Heart right ventricle (tissue), 16 donors: Measurements from ENCODE around the gene KIAA0825. TPM values are rescaled to one million over a fixed set of nuclear protein-coding genes. Genes with fewer than 3 reads are reported as not detected.

Experiments used
- ATAC-seq, 8 donors: fragments of 200-7000 bp; cut with Tn5 transposase; one replicate each; pipeline ENCODE4 v1.9.1; 2020; ENCODE audit warnings: mild to moderate bottlenecking in 8 of 8, moderate library complexity in 8 of 8, moderate number of reproducible peaks in 1 of 8
- DNase-seq, 2 donors: peaks; one replicate each; pipeline ENCODE4 v3.0.0-alpha.2; 2020
- H3K27ac ChIP-seq, 10 donors: fragments of 200-600 bp; sonication (generic) in 2 of 10; one replicate each; pipeline versions ENCODE4 v1.5.0 to v1.8.0; 2020 to 2022; ENCODE audit warnings: mild to moderate bottlenecking in 3 of 10
- H3K27me3 ChIP-seq, 7 donors: fragments of 200-600 bp; one replicate each; pipeline ENCODE4 v1.8.0; 2021 to 2022; ENCODE audit warnings: mild to moderate bottlenecking in 2 of 7
- H3K36me3 ChIP-seq, 9 donors: fragments of 200-600 bp; sonication (generic) in 1 of 9; one replicate each; pipeline versions ENCODE4 v1.5.0 to v1.8.0; 2020 to 2022; ENCODE audit warnings: mild to moderate bottlenecking in 2 of 9
- H3K4me1 ChIP-seq, 9 donors: fragments of 200-600 bp; sonication (generic) in 1 of 9; one replicate each; pipeline versions ENCODE4 v1.5.0 to v1.8.0; 2020 to 2022; ENCODE audit warnings: mild to moderate bottlenecking in 4 of 9
- H3K4me3 ChIP-seq, 10 donors: fragments of 200-600 bp; sonication (generic) in 2 of 10; one replicate each; pipeline versions ENCODE4 v1.5.0 to v1.8.0; 2020 to 2022; ENCODE audit warnings: mild to moderate bottlenecking in 7 of 10, moderate library complexity in 2 of 10
- H3K9me3 ChIP-seq, 11 donors: fragments of 200-600 bp in 10 of 11; sonication (generic) in 2 of 11; one replicate each; pipeline versions ENCODE4 v1.5.0 to v1.8.0; 2013 to 2022; ENCODE audit warnings: mild to moderate bottlenecking in 2 of 11, control low read depth in 1 of 11, moderate library complexity in 1 of 11
- CTCF ChIP-seq, 9 donors: fragments of 200-600 bp; sonication (generic) in 2 of 9; IDR thresholded peaks; one replicate each; pipeline versions ENCODE4 v1.5.0 to v1.8.0; 2021 to 2022; ENCODE audit warnings: antibody characterized with exemption in 9 of 9, mild to moderate bottlenecking in 5 of 9, moderate library complexity in 1 of 9
- WGBS, 2 donors: extraction: QIAGEN DNeasy Blood & Tissue Kit; methylation state at CpG; one replicate each; pipeline ENCODE4 v1.1.7; 2013; ENCODE audit warnings: inconsistent platforms in 1 of 2; 5-methylcytosine and 5-hydroxymethylcytosine counted together
- intact Hi-C, 10 donors: fragments of 100-400 bp; cut with DNase I; formaldehyde crosslinking; loops; one replicate each; pipeline versions ENCODE4 v1.11.1 to v1.14.2; 2022
- polyA plus RNA-seq, 2 donors: library from polyadenylated mRNA; stranded (reverse); fragments of 200-250 nt; gene quantifications; one replicate each; pipeline ENCODE4 v1.2.3, GENCODE V29; 2013
- total RNA-seq, 10 donors: library from RNA; stranded (reverse); fragmentation: NEBNext Ultra II Directional in 3 of 10; extraction: Animal tissue kit (Norgen Biotek cat#: 25700) in 3 of 10; gene quantifications; one replicate each; pipeline versions ENCODE4 v1.2.1 to v1.2.4, GENCODE V29; 2021 to 2023
- donor health status: Arrhythmogenic right ventricular cardiomyopathy.
- donor health status: ischemic (EF 13 %, LVEDD 7.1; RV severe dilation, severe dysfunction).
- donor health status: healthy with polysubstance abuse.
- donor health status: DM: no; HTN: yes; CAD: no.
- donor health status: DM: no; HTN: no; CAD: no.
- donor health status: ischemic (EF 25% LVEDD 6.9; RV normal size, moderate dysfunction).
- donor health status: ischemic (EF 25% LVEDD 5.7; RV mildly dilated, moderate dysfunction).
- donor health status: healthy.
- donor health status: DM: yes; HTN: yes; CAD: no.
- donor health status: Ischemic cardiomyopathy.
- donor health status: ischemic (EF 35%, LVEDD 5.7; RV mildly dilated, moderate dysfunction).
- donor health status: nonischemic (EF 11% LVEDD 7.7; RV severe dilation, severe dysfunction).
- donor health status: DM: yes; HTN: yes; CAD: no.
- donor health status: PGD.
- donor health status: ischemic (EF 29% LVEDD 5.4; RV normal size, mild dysfunction).
- donor health status: nonischemic (EF 23%, LVEDD 6.1; RV moderate dilation, normal function).

Gene KIAA0825
- total and polyA plus RNA-seq, 12 donors = 0.36 to 3.5 (median 2.4) TPM

GRCh38 chr5:94254214-94254613 is 364.2 kb downstream of the KIAA0825 start:
- intact Hi-C loops = no loop called here
- no peak overlapping the region for H3K4me3 ChIP-seq
- no peaks in the 10 kb centered on the region for H3K4me1 ChIP-seq
- WGBS, 2 donors = 74 to 79% methylated on average over 3 of the region's 3 CpGs
- DNase-seq (no peak), ATAC-seq (no peak)
- H3K27me3 ChIP-seq = no peaks in the 10 kb centered on the region
- H3K36me3 ChIP-seq = no peaks in the 10 kb centered on the region
- no peaks in the 10 kb centered on the region for H3K9me3 ChIP-seq
- H3K27ac ChIP-seq = no peak overlapping the region
- TF ChIP-seq CTCF (IDR thresholded peaks at IDR 0.05) = no peak

- no peak for TF ChIP-seq CTCF (IDR thresholded peaks at IDR 0.05)
- H3K36me3 ChIP-seq = no peaks in the 10 kb centered on the region
- no peak overlapping the region for H3K27ac ChIP-seq
- no peaks in the 10 kb centered on the region for H3K9me3 ChIP-seq
- no peaks in the 10 kb centered on the region for H3K27me3 ChIP-seq
- 70 to 73% methylated on average over 5 of the region's 5 CpGs for whole genome bisulfite sequencing, 2 donors
- DNase-seq = no peak
- intact Hi-C loops = no loop called here
- no peaks in the 10 kb centered on the region for H3K4me1 ChIP-seq
- no peak overlapping the region for H3K4me3 ChIP-seq
- ATAC-seq = no peak
These were observed 367.4 kb downstream of the KIAA0825 start for GRCh38 chr5:94250985-94251384.

- Histone ChIP-seq H3K36me3 (no peaks in the 10 kb centered on the region), H3K27me3 (no peaks in the 10 kb centered on the region), H3K27ac (no peak overlapping the region), H3K9me3 (no peaks in the 10 kb centered on the region), H3K4me3 (no peak overlapping the region), H3K4me1 (no peaks in the 10 kb centered on the region)
- ATAC-seq (no peak), DNase-seq (no peak)
- TF ChIP-seq CTCF (IDR thresholded peaks at IDR 0.05) = no peak
- 52 to 54% methylated on average over 2 of the region's 2 CpGs for WGBS, 2 donors
- intact Hi-C loops = no loop called here
These were observed 369.0 kb downstream of the KIAA0825 start for GRCh38 chr5:94249430-94249829.

GRCh38 chr5:94248175-94248875 is 370.1 kb downstream of the KIAA0825 start:
- H3K4me1 ChIP-seq = no peaks in the 10 kb centered on the region
- no peak for ATAC-seq
- H3K27ac ChIP-seq = no peak overlapping the region
- intact Hi-C loops = no loop called here
- no peaks in the 10 kb centered on the region for H3K27me3 ChIP-seq
- 74 to 86% methylated on average over 2 of the region's 2 CpGs for WGBS, 2 donors
- H3K4me3 ChIP-seq = no peak overlapping the region
- no peak for TF ChIP-seq CTCF (IDR thresholded peaks at IDR 0.05)
- no peak for DNase-seq
- H3K36me3 ChIP-seq = no peaks in the 10 kb centered on the region
- no peaks in the 10 kb centered on the region for H3K9me3 ChIP-seq
